ENCODE measurements around the gene STXBP3. TPM values are rescaled to one million over a fixed set of nuclear protein-coding genes. Genes with fewer than 3 reads are reported as not detected.

The STXBP3 gene
- total and polyA plus RNA-seq, 4 donors: 10.9 to 33.0 (median 23.2) TPM

DNA sequence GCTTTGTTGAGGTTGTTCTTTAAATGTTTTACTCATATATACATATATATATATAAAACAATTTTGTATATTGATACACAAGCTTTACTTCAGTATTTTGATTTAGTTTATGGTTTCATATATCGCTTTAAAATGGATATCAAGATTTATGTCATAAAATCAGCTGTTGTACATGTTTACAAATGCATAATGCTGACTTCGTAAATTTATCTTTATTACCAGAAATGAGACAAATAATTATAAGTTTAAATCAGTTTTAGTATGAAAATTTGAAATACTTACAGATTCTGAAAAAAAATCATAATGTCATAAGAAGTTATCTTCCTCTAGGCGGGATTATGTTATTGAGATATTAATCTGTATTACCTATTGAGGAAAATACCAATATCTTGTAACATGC, 6.9 kb downstream of the STXBP3 start:
- Histone ChIP-seq H3K27ac (ENCODE audit: low read depth in 1 of 2, low read length in 2 of 2) (no peak overlapping the region), H3K4me1 (ENCODE audit: control insufficient read depth in 4 of 4, insufficient read depth in 4 of 4, low read length in 3 of 4) (peaks cover 0 to 1% (median 0%) of the 10 kb centered on the region in 4 donors), H3K9me3 (ENCODE audit: control insufficient read depth in 4 of 4, low read length in 3 of 4) (no peaks in the 10 kb centered on the region), H3K4me3 (ENCODE audit: low read depth in 1 of 3, low read length in 3 of 3) (no peak overlapping the region), H3K9ac (ENCODE audit: low read depth in 1 of 2, low read length in 2 of 2) (no peak overlapping the region), H3K27me3 (ENCODE audit: control insufficient read depth in 4 of 4, insufficient read depth in 4 of 4, low read length in 3 of 4) (no peaks in the 10 kb centered on the region), H3K36me3 (ENCODE audit: control insufficient read depth in 4 of 4, insufficient read depth in 3 of 4, low read depth in 1 of 4, low read length in 3 of 4) (peaks cover 4 to 18% (median 12%) of the 10 kb centered on the region in 4 donors)
- TF ChIP-seq, protein P1, sequence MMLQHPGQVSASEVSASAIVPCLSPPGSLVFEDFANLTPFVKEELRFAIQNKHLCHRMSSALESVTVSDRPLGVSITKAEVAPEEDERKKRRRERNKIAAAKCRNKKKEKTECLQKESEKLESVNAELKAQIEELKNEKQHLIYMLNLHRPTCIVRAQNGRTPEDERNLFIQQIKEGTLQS (IDR thresholded peaks at IDR 0.05): no peak
- no peak for TF ChIP-seq RAD21 (IDR thresholded peaks at IDR 0.05)
- TF ChIP-seq, protein P2, sequence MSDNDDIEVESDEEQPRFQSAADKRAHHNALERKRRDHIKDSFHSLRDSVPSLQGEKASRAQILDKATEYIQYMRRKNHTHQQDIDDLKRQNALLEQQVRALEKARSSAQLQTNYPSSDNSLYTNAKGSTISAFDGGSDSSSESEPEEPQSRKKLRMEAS (IDR thresholded peaks at IDR 0.05): no peak
- no peak for TF ChIP-seq TAF1 (conservative IDR thresholded peaks at IDR 0.05)
- no peak for TF ChIP-seq GABPA (IDR thresholded peaks at IDR 0.05 in 1 of 2, conservative IDR thresholded peaks at IDR 0.05 in 1 of 2)
- TF ChIP-seq HNF4G (IDR thresholded peaks at IDR 0.05): no peak
- TF ChIP-seq, protein P3, sequence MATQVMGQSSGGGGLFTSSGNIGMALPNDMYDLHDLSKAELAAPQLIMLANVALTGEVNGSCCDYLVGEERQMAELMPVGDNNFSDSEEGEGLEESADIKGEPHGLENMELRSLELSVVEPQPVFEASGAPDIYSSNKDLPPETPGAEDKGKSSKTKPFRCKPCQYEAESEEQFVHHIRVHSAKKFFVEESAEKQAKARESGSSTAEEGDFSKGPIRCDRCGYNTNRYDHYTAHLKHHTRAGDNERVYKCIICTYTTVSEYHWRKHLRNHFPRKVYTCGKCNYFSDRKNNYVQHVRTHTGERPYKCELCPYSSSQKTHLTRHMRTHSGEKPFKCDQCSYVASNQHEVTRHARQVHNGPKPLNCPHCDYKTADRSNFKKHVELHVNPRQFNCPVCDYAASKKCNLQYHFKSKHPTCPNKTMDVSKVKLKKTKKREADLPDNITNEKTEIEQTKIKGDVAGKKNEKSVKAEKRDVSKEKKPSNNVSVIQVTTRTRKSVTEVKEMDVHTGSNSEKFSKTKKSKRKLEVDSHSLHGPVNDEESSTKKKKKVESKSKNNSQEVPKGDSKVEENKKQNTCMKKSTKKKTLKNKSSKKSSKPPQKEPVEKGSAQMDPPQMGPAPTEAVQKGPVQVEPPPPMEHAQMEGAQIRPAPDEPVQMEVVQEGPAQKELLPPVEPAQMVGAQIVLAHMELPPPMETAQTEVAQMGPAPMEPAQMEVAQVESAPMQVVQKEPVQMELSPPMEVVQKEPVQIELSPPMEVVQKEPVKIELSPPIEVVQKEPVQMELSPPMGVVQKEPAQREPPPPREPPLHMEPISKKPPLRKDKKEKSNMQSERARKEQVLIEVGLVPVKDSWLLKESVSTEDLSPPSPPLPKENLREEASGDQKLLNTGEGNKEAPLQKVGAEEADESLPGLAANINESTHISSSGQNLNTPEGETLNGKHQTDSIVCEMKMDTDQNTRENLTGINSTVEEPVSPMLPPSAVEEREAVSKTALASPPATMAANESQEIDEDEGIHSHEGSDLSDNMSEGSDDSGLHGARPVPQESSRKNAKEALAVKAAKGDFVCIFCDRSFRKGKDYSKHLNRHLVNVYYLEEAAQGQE (IDR thresholded peaks at IDR 0.05): no peak
- TF ChIP-seq JUND (IDR thresholded peaks at IDR 0.05): no peak
- TF ChIP-seq EGR1 (IDR thresholded peaks at IDR 0.05; ENCODE audit: low read depth in 2 of 2): no peak
- TF ChIP-seq HNF4A (conservative IDR thresholded peaks at IDR 0.05): no peak
- TF ChIP-seq RXRA (IDR thresholded peaks at IDR 0.05): no peak
- no peak for TF ChIP-seq FOXA2 (IDR thresholded peaks at IDR 0.05)
- DNase-seq (ENCODE audit: low spot score): no peak
- WGBS: 82% methylated on average over 3 of the region's 3 CpGs

DNA sequence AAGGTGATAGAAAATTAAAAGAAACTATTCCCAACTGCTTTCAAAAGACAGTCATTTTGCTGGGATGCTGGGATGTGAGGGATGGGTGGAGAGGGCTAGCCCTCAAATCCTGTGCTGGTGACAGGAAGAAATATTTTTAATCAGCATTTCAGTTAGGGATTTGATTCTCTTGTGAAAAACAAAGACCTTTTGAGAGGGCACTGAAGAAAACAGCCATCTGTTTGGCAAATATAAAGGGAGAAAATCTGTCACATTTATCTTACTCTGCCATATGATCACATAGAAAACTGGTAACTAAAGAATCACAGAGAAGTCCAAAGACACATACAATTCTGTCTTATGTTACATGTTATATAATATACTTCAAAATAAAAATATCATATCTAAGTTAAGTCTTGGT, 12.3 kb downstream of the STXBP3 start:
- no peaks in the 10 kb centered on the region for H3K4me1 ChIP-seq (ENCODE audit: control insufficient read depth in 4 of 4, insufficient read depth in 4 of 4, low read length in 3 of 4)
- H3K27me3 ChIP-seq (ENCODE audit: control insufficient read depth in 4 of 4, insufficient read depth in 4 of 4, low read length in 3 of 4): no peaks in the 10 kb centered on the region
- no peaks in the 10 kb centered on the region for H3K9me3 ChIP-seq (ENCODE audit: control insufficient read depth in 4 of 4, low read length in 3 of 4)
- no peak overlapping the region for H3K27ac ChIP-seq (ENCODE audit: low read depth in 1 of 2, low read length in 2 of 2)
- no peak for TF ChIP-seq FOXA1 (IDR thresholded peaks at IDR 0.05)
- TF ChIP-seq, protein P1 (IDR thresholded peaks at IDR 0.05): no peak
- TF ChIP-seq EGR1 (IDR thresholded peaks at IDR 0.05; ENCODE audit: low read depth in 2 of 2): no peak
- TF ChIP-seq, protein P4, sequence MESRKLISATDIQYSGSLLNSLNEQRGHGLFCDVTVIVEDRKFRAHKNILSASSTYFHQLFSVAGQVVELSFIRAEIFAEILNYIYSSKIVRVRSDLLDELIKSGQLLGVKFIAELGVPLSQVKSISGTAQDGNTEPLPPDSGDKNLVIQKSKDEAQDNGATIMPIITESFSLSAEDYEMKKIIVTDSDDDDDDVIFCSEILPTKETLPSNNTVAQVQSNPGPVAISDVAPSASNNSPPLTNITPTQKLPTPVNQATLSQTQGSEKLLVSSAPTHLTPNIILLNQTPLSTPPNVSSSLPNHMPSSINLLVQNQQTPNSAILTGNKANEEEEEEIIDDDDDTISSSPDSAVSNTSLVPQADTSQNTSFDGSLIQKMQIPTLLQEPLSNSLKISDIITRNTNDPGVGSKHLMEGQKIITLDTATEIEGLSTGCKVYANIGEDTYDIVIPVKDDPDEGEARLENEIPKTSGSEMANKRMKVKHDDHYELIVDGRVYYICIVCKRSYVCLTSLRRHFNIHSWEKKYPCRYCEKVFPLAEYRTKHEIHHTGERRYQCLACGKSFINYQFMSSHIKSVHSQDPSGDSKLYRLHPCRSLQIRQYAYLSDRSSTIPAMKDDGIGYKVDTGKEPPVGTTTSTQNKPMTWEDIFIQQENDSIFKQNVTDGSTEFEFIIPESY (IDR thresholded peaks at IDR 0.05): no peak
- TF ChIP-seq TAF1 (conservative IDR thresholded peaks at IDR 0.05): no peak
- TF ChIP-seq YY1 (IDR thresholded peaks at IDR 0.05): no peak
- no peak for TF ChIP-seq SP1 (IDR thresholded peaks at IDR 0.05)
- no peak for TF ChIP-seq GABPA (IDR thresholded peaks at IDR 0.05 in 1 of 2, conservative IDR thresholded peaks at IDR 0.05 in 1 of 2)
- TF ChIP-seq, protein P2 (IDR thresholded peaks at IDR 0.05): no peak
- TF ChIP-seq NR2F2 (IDR thresholded peaks at IDR 0.05): no peak
- TF ChIP-seq FOXA2 (IDR thresholded peaks at IDR 0.05): no peak
- no peak for TF ChIP-seq RAD21 (IDR thresholded peaks at IDR 0.05)
- TF ChIP-seq HNF4A (conservative IDR thresholded peaks at IDR 0.05): no peak
- no peak for TF ChIP-seq HNF4G (IDR thresholded peaks at IDR 0.05)
- no peak for TF ChIP-seq JUND (IDR thresholded peaks at IDR 0.05)
- TF ChIP-seq, protein P5, sequence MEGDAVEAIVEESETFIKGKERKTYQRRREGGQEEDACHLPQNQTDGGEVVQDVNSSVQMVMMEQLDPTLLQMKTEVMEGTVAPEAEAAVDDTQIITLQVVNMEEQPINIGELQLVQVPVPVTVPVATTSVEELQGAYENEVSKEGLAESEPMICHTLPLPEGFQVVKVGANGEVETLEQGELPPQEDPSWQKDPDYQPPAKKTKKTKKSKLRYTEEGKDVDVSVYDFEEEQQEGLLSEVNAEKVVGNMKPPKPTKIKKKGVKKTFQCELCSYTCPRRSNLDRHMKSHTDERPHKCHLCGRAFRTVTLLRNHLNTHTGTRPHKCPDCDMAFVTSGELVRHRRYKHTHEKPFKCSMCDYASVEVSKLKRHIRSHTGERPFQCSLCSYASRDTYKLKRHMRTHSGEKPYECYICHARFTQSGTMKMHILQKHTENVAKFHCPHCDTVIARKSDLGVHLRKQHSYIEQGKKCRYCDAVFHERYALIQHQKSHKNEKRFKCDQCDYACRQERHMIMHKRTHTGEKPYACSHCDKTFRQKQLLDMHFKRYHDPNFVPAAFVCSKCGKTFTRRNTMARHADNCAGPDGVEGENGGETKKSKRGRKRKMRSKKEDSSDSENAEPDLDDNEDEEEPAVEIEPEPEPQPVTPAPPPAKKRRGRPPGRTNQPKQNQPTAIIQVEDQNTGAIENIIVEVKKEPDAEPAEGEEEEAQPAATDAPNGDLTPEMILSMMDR (IDR thresholded peaks at IDR 0.05; ENCODE audit: low read depth, low read length, missing input control): no peak
- no peak for TF ChIP-seq RXRA (IDR thresholded peaks at IDR 0.05)
- TF ChIP-seq, protein P3 (IDR thresholded peaks at IDR 0.05): no peak
- no peak for DNase-seq (ENCODE audit: low spot score)
- H3K9ac ChIP-seq (ENCODE audit: low read depth in 1 of 2, low read length in 2 of 2): no peak overlapping the region
- H3K4me3 ChIP-seq (ENCODE audit: low read depth in 1 of 3, low read length in 3 of 3): no peak overlapping the region
- peaks cover 2 to 31% (median 19%) of the 10 kb centered on the region in 4 donors for H3K36me3 ChIP-seq (ENCODE audit: control insufficient read depth in 4 of 4, insufficient read depth in 3 of 4, low read depth in 1 of 4, low read length in 3 of 4)

All from liver (tissue), 9 donors.